Activated CD4-positive, CD25-positive, alpha-beta regulatory T cell (primary cell): ENCODE results near the gene CTXN3.

Experiments used
- DNase-seq, 4 experiments: peaks; one replicate each; lab custom pipeline; 2025; lab: John Stamatoyannopoulos, UW

Gene CTXN3

GRCh38 chr5:127649018-127649439 is at the start of gene CTXN3:
Gene CTXN3, plus strand, starts transcription at chr5:127649082. Its CDS starts 8,440 bp downstream, at chr5:127657522.
- DNase-seq: no peak

- no peak for DNase-seq
Measured at GRCh38 chr5:127599320-127599719, 49.6 kb upstream of the CTXN3 start.

DNA sequence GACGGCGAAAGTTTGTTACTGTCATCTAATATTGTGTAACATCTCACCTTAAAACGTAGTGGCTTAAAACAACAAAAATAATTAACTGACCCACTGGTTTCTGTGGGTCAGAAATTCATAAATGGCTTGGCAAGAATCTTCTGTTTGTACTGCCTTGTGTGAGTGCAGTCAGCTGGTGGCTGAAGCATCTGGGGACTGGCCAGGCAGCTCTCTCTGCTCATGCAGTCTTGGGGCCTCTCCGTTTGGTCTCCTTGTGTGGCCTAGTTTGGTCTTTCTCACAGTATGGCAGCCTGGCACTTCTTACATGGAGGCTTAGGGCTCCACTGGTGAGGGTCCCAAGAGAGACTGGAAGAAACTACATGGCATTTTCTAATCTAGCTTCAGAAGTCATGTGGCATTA is 49.0 kb upstream of the CTXN3 start:
- no peak for DNase-seq

DNA sequence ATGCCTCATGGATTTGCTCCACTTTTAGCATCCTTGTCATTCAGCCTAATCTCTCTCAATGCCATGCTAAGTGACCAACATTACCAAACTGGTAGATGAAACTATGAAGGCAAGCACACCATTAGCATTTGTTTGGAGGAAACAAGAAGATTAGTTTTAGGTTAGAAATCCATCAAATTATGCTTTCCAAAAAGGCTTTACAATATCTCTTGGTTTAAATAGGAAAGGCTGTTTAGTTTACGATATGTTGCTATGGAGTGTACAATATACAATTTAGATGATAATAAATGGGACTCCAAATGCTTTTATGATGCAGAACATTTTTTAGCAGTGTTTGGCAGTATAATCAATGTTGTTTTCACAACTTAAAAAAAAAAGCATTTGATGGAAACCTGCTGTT is 47.8 kb upstream of the CTXN3 start:
- DNase-seq: no peak

DNA sequence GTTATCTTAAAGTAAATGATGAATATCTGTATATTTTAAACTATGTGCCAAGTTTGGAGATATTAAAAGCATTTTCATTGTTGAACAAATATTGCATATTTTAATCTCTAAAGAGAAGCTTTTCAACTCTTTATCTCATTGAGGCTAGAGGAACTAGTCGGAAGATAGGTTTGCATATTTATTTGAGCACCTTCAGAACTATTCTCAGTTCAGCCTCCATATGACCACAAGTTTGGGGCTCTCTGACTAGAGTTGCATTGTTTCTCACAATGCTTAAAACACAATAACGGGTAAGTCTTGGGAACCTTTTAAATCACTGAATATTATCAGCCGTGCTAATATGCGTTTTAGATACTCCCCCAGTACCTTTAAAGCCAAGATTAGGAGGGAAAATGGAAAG is 47.3 kb upstream of the CTXN3 start:
- DNase-seq: no peak

GRCh38 chr5:127602481-127602880 is 46.4 kb upstream of the CTXN3 start:
- DNase-seq: no peak

DNA sequence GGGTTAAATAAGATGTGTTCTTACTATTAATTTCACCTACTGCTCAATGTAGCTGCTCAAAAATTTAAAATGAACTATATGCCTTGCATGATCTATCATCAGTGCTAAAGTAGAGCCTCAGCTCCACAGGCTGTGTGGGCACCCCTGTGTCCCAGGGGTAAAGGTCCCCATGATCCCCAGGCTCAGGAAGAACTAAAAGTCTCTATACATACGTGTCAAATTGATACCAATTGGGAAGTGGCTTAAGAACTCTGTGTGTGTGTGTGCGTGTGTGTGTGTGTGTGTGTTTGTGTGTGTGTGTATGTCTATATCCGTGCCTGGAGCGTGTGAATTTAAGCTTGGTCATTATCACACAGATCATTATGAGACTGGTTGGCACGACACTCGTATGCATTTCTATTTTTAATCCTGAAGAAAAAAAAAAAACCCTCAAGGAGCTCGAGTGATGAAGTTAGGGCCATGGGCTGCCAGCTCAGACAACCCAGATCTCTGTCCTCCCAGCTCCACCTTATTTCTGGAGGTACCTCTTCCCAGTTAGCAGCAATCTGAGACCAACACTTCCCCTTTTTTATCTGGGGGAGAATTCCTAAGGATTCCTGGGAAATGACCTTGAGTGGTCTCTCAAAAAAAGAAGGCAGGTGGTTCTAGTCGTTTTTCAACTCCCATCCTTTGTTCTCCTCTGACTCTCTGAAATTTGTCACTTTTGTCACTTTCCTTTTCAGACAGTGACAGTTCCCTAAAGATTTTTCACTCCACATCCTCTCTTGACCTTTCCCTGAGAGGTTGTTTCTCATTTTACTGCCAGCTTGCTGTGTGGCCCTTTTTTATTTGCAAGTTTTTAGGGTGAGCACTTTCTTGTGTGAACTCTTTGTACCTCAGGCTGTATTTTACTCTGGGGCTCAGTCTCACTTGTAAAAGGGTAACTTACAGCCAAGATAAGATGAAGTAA is 45.7 kb upstream of the CTXN3 start:
- DNase-seq: no peak

GRCh38 chr5:127608077-127608660 is 40.7 kb upstream of the CTXN3 start:
- no peak for DNase-seq

DNA sequence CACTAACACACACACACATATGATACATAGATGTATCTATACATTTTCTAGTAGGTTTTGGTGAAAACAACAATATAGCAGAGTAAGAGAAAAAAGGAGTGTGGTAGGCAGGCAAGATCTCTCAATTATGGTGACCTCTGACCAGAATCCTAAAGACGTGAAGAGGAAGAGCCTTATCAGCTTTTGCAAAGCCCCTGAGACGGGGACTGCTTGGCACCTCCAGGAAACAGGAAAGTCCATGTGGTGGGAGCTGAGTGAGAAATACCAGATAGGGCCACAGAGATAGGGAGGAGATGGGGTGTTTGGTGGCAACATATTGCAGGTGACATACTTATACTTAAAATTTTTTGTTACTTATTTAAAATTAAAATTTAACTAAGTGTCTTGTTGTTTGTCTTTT is 39.9 kb upstream of the CTXN3 start:
- no peak for DNase-seq

DNA sequence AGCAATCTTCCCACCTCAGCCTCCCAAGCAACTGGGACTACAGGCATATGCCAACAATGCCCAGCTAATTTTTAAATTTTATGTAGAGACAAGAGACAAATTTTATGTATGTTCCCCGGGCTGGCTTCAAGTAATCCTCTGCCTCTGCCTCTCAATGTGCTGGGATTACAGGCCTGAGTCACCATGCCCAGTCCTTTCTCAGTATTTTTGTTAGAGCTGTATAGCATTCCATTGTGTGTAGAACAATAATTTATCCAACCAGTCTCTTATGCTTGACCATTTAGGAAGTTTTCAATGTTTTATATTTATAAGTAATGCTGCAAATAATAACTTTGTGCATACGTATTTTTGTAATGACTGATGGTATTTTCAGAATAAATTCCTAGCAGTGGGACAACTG is 38.9 kb upstream of the CTXN3 start:
- no peak for DNase-seq

DNA sequence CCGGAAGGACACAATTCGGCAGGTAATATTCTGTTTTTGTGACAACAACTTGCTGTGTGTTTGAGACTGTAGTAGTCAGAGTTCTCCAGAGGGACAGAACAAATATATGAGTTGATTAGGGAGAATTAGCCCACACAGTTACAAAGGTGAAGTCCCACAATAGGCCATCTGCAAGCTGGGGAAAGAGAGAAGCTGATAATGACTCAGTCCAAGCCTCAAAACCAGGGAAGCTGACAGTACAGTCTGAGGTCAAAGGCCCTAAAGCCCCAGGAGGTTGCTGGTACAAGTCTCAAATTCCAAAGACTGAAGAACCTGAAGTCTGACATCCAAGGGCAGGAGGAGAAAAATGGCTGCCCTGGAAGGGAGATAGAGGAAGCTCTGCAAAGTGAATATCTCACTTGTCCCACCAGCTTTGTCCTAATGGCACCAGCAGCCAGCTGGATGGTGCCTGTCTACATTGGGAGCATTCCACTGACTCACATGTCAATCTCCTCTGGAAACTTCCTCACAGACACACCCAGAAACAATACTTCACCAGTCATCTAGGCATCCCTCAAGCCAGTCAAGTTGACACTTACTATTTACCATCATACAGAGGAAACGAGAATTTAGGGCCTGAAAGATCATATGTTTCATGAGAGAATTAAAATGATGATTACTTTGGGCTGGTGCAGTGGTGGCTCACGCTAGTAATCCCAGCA is 36.3 kb upstream of the CTXN3 start:
- no peak for DNase-seq

DNA sequence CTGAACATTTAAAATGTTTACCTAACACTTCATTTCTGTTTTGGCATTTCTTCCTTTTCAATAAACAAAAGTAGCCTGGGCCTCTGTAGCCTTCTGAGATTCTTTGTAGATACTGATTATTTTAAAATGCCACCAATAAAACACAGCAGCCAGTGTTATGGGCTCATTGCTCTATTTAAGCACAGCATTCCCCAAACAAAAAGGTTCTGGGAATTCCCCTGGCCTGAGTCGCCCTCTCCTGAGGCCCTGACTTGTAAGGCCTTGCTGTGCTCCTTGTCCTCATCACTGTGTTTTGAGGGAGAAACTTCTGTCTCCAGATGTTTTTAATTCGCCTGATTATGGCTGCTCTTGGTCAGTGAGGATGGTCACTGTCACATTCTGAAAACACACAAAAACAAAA is 33.0 kb upstream of the CTXN3 start:
- no peak for DNase-seq

DNA sequence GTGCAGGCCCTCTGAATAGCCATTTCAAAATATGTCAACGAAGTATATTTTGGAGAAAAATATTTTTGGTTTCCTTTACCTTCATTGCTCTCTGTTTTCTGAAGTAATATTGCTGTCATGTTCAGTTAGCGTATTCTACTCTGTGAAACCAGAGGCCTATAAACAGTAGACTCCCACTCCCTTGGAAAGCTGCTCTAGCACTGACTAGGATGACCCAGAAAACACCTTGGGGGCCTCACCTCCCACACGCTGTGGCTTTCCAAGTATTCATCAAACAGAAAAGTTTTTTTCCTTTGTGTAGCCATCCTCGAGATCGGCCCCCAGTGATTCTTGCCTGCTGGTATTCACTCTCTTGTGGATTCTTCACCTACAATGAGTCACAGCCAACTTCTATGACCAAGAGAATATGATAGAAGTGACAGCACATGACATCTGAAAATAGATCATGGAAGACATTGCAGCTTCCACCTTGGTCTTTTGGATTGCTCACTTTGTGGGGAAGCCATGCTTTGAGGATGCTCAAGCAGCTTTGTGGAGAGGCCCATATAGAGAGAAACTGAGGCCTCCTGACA is 28.9 kb upstream of the CTXN3 start:
- DNase-seq: no peak

- DNase-seq: no peak
Measured at GRCh38 chr5:127621601-127622325, 27.1 kb upstream of the CTXN3 start.

DNA sequence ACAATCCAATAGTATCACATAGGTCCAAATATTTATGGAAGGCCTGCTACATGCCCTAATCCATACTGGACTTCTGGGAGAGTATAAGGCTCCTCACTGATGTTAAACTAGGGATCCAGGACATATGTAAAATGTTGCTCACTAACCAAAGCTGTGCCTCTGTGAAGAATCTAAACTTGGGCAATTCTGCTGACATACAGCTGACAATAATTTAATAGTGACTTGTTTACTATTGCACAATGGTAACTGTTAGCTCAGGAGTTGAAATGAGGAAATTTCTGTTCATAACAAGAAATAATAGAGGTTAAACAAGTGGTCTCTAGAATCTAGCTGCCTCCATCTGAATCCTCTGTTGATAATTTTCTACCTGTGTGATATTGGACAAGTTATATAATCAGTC is 14.9 kb upstream of the CTXN3 start:
- DNase-seq: no peak

GRCh38 chr5:127639828-127640227 is 9.1 kb upstream of the CTXN3 start:
- DNase-seq: no peak

- DNase-seq: no peak
Measured at GRCh38 chr5:127642949-127643348, 5.9 kb upstream of the CTXN3 start.

- no peak for DNase-seq
Measured at GRCh38 chr5:127643607-127644006, 5.3 kb upstream of the CTXN3 start.

DNA sequence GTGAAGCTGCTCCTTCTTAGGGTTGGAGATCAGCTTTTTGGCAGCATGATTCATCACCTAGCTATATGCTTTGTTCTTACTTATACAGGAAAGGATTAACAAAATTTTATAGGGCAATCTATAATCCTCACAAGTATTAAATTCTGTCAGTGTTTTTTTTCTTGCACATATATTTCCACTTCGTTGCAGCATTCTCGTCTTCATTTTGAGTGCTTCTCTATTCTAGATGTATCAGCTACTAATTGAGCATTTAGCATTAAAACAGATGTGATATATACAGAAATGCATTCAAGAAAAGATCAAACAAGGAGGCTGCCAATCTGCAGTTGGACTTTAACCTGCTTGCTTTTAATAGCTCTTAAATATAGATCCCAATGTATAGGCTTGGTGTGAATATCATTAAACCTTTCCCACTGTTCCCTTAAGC is 3.6 kb upstream of the CTXN3 start:
- no peak for DNase-seq

DNA sequence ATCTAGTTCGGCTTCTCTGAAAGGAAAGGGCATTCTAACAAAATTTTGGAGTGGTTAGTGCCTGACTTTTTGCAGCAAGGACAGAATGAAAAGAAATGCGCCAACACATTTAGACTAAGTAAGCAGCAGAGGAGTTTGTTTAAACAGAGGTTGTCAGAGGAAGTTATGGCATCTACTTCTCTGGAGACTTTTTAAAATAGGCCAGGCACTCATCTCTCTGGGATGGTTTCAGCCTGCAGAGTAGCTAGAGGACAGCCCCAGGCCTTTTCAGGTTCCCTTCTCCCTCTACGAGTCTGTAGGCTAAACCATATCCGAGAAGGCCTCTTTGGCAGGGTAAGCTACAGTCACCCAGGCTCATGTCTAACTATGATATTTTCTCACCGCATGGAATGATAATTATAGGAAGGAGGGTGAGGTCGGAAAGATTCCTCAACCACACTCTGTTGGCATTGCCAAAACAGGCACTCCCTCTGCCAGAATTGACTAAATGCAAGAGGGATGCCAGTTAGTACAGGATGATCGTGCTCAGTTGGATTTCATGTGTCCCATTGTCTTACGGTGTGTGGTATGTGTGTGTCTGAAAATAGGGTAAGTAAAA is 1.4 kb upstream of the CTXN3 start:
- DNase-seq: no peak

GRCh38 chr5:127650022-127650421 is 1.1 kb downstream of the CTXN3 start:
- DNase-seq: no peak
